NCI-H510A treated with DMSO at 0.1 percent for 48 hours (cell line): ENCODE data around the gene MORC3.
A peak's percentile ranks its signal among the peaks of the same experiment; 100 is the strongest.
"Not testable (repeated sequence)": the region's sequence is repeated elsewhere in the genome, so short reads cannot be mapped to it uniquely, and the experiment has no call there.

Source experiments
- DNase-seq: peaks from one replicate; lab custom pipeline; 2025; lab: John Stamatoyannopoulos, UW

Gene MORC3

DNA sequence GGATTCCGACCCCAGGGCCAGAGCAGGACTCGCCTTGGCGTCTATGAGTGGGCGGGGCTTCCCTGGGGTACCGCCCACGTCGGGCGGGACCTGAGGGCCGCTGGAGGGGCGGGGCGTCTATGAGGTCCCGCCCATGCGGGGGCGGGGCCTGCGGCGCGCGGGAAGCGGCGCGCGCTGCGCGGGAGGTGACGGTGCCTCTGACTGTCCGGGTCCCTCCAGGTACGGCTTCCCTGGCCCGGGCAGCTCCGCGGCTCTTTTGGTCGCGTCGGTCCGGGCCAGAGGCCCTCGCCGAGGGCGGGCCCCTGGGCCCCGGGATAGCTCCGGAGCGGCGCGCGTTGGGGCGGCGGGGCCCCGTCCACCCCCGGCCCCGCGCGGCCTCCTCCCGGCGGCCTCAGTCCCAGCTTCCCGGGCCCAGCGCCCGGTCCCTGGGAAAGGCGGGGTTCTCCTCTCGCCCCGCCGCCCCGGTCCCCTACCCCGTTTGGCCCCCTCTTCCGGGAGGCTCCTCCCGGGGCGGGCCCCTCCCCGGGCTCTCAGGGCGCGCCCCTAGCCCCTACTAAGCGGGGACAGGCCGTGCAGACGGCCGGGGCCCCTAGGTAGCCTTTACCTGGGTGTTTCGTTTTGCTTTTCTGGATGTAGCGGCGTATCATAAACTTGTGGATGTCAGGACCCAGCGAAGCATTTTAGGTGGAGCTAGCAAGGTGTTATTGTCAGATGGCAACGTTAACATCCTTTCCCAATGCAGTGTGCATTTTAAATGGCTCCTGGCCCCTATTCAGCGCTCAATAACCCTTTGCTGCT, 65.4 kb downstream of the MORC3 start, which contains the start of gene CHAF1B:
CHAF1B (plus strand) TSS at position 160 of the 798 bp plus-strand sequence. CDS start 745 bp downstream, outside the sequence.
- DNase-seq: peak; percentile 35

DNA sequence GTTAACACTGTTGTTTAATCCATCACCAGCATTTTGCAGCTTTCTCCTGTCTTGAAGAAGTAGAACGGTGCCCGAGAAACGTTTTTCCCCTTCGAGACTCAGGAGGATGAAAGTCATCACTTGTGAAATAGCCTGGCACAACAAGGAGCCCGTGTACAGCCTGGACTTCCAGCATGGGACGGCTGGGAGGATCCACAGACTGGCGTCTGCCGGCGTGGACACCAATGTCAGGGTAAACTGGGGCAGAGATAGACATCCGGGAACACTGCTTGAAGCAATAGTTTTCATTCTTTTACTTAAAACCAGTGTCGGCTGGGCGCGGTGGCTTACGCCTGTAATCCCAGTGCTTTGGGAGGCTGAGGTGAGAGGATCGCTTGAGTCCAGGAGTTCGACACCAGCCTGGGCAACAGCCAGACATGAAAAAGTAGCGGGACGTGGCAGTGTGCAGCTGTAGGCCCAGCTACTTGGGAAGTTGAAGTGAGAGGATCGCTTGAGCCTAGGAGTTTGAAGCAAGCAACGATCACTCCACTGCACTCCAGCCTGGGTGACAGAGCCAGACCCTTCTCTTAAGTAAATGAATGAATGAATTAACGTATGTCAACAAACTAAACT, 66.1 kb downstream of the MORC3 start:
- no peak for DNase-seq

DNA sequence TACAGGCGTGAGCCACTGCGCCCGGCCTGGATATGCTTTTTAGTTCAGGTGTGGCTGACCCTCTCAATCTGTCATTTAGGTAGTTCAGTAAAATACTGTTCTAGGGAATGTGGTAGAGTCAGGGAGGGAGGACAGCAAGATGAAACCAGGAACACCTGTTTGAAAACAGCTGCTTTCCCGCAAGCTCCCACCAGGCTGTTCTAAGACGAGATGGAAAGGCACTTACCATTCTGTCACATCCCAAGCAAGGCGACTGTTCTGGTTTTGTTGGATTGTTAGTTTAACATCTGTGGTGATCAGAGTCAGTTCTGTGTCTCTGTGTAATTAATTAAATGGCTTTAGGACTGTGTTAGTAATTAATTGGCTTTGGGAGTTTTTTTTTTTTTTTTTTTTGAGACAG, 68.1 kb downstream of the MORC3 start:
- DNase-seq: no peak

DNA sequence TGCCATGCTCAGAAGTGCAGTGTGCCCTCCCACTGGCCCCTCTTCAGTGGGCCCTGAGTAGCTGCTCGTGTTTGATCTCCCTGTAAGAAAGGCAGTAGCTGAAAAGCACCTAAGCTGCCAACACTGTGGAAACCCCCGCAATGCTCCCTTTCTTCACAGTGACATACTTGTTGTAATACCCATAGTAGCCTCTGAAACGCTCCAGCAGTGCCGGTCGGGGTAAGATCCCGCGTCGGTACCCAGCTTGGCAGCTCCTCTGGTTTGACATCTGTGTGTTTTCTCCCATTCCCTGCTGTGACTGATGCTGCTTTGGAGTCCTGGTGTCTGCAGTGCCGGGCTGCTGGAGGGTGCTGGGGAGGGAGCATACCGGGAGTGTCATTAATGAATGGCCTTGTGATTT, 68.8 kb downstream of the MORC3 start:
- DNase-seq: no peak

DNA sequence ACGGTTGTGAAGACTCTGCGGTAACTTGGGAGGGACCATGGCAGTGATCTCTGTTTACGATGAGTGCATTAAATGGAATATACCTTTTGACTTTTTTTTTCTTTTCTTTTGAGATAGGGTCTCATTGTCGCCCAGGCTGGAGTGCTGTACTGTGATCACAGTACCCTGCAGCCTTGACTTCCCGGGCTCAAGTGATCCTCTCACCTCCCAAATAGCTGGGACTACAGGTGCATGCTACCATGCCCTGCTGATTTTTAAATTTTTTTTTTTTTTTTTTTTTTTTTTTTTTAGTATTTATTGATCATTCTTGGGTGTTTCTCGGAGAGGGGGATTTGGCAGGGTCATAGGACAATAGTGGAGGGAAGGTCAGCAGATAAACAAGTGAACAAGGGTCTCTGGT, 71.7 kb downstream of the MORC3 start:
- not testable (repeated sequence) for DNase-seq

DNA sequence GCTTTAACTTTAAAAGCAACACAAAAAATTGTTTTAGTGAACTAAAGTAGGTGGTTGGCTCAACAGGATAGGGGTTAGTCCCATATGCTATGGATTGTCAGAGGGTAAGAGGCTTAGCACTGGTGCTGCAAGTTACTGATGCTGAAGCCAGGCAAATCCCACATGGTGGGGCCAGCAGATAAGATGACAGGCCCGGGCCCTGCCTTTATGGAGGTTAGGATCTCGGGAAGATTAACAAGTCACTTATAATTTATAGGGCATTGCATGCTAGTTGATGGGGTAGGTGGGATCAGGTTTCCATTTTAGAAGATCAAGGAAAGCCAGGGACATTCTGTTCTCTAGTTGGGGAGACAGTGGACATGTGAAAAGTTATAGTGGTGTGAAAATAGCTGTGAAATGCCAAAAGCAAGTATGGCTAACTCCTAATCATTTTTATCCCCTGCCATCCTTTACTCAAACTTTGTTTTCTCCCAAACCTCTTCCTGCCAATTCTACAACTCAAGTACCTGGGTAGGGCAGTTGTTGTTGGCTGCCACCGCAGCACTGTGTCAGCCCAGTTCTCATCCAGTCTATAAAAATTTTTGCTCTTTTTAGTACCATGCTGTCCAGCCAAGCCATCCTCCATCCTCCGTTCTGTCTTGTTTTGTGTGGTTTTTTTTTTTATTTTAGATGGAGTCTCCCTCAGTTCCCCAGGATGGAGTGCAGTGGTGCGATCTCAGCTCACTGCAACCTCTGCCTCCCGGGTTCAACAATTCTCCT, 75.5 kb downstream of the MORC3 start:
- DNase-seq: no peak

DNA sequence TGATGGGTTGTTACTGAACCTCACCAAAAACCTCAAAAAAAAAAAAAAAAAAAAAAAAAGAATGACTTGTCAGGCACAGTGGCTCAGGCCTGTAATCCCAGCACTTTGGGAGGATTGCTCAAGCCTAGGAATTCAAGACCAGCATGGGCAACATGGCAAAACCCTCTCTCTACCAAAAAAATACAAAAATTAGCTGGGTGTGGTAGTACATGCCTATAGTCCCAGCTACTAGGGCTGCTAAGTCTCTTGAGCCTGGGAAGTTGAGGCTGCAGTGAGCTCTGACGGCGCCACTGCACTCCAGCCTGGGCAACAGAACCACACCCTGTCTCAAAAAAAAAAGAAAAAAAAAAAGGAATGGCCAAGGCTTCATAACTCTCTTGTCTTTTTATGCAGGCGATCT, 76.3 kb downstream of the MORC3 start:
- DNase-seq: no peak

DNA sequence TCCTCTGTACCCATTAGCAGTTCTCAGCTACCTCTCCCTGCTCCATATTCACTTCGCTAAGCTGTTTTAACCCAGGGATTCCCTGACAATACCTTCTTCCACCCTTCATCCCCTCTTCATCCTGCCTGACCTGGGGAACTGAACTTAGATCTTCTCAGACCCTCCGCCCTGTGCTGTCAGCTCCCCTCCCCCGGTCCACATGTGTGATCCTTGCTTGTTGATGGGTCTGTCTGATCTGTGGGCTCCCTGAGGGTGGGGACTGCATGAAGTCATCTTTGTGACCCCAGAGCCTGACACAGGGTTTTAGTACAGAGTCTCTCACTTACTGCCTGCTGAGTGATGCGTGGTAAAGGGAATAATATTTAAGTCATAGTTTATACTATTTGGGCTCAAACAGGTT, 77.0 kb downstream of the MORC3 start:
- DNase-seq: no peak

DNA sequence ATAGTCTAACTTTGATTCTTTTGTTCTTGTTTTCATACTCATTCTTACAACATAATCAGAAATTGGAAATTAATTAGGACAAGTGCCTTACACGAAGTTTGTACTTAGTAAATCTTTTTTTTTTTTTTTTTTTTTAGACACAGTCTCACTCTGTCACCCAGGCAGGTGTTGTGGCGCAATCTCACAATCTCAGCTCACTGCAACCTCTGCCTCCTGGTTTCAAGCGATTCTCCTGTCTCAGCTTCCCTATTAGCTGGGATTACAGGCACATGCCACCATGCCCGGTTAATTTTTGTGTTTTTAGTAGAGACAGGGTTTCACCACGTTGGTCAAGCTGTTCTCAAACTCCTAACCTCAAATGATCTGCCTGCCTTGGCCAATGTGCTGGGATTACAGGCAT, 77.6 kb downstream of the MORC3 start:
- no peak for DNase-seq

DNA sequence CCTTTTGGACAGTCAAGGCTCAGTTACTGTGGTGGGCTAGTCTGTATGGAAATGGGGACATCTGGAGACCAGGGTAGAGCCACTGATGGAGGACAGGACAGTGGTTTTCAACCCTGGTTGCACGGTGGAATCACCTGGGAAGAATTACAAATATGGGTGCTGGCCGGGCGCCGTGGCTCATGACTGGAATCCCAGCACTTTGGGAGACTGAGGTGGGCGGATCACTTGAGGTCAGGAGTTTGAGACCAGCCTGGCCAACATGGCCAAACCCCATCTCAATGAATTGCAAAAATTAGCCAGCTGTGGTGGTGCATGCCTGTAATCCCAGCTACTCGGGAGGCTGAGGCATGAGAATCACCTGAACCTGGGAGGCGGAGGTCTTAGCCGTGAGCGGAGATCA, 79.7 kb downstream of the MORC3 start:
- DNase-seq: not testable (repeated sequence)

DNA sequence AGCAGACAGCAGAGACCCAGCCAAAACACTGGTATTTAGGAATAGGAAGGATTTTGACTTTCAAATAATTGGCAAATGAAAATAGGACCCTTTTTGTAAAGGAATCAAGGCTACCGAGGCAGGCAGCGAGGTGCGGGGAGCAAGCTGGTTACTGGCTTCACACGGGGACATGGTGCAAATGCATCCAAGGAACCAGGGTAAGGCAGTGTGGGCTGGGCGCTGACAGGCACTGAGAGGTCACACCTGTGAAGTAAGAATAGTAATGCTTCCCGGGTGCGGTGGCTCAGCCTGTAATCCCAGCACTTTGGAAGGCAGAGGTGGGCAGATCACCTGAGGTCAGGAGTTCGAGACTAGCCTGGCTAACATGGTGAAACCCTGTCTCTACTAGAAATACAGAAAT, 80.7 kb downstream of the MORC3 start:
- no peak for DNase-seq

DNA sequence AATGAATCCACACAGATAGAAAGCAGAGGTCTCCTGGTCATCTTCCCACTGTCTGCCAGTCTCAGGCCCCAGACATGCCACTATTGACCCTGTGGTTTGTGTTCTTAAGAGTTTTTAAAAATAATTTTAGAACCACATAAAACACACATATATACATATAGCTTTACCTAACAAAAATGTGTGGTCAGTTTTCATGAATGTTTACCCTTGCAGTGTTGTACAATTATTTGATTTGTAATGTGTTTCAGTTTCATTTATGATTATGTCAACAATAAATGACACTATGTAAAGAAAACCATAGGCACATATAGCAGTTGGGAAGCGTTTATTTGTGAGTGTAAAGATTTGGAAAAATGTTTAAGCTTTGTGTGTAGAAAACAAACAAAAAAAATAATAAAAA, 82.3 kb downstream of the MORC3 start:
- no peak for DNase-seq

DNA sequence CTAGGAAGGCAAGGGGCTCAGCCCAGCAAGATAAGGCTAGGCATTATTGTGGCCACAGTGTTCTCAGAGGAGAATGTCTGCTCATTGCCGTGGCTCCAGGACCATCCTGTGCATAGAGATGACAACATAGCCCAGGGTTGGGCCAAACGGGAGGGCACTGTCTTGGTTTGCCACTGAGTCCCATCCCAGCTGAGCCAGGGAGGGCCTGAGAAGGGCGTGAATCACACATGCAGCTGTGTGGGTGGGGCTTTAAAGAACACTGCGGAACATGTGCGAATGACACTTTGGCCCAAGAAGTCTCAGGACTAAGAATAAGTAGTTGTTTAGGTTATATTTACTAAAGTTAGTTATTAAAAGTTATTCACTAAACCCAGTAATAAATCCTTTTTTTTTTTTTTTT, 83.7 kb downstream of the MORC3 start:
- no peak for DNase-seq

DNA sequence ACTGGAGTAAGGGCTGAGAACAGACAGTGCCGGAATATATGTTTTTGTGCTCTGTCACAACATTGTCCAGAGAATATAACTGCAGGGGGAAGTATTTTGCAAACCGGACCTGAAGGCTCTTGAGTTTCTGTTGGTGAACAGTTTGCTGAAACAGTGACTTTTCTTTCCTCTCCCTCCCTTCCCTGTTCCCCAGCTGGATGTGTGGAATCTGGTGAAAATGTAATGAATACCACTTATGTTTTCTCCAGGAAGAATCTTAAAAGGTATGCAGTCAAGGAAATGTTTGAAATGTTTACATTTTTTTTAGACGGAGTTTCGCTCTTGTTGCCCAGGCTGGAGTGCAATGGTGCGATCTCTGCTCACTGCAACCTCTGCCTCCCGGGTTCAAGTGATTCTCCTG, 88.6 kb downstream of the MORC3 start:
- DNase-seq: no peak

DNA sequence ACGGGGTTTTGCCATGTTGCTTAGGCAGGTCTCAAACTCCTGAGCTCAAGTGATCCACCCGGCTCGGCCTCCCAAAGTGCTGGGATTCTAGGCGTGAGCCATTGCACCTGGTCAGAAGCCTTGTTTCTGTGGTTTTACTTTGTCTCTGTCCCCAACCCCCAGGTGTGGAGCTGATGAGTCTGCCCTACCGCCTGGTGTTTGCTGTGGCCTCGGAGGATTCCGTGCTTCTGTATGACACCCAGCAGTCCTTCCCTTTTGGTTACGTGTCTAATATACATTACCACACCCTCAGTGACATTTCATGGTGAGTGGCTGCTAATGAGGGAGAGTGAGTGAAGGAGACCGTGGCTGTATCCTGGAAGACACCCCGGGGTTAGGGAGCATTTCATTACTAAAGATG, 91.3 kb downstream of the MORC3 start:
- DNase-seq: no peak

DNA sequence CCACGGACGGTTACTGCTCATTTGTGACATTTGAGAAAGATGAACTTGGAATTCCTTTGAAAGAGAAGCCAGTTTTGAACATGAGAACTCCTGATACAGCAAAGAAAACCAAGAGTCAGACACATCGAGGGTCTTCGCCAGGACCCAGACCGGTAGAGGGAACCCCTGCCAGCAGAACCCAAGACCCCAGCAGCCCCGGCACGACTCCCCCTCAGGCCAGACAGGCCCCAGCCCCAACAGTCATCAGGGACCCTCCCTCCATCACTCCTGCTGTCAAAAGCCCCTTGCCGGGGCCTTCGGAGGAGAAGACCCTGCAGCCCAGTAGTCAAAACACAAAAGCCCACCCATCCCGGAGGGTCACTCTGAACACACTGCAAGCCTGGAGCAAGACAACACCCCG, 92.9 kb downstream of the MORC3 start:
- DNase-seq: no peak

DNA sequence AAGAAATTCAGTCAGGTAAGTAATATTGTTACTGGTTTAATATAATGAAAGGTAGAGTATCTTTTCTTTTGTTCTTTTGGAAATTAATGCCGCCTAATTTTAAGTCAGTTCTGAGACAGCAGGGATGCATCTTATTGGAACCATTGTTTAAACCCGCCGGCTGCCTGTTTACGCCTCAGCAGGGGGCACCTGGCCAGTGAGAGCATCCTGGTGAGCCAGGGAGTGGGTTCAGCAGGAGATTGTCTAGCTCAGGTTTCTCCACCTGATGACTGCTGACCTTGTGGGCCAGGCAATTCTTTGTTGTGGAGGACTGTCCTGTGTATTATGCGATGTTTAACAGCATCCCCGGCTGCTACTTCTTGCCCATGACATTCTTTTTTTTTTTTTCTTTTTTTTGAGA, 95.4 kb downstream of the MORC3 start:
- no peak for DNase-seq

DNA sequence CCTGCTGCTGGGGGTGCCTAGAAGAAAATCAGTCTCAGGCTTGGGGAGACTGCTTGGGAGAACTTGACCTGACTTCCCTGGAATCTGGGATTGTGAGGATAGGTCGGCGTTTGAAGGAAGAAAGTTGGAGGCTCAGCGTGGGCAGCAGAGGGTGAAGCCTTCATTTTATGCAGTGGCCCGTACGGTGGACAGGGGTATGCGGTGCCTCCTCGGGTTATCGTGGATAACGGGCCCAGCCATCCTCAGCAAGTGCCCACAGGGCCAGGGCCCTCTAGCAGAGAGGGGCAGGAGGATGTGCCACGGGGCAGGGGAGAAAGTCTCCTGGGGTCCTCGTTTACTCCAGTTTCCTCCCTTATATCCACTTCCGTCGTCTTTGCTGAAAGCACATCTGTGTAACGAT, 99.2 kb downstream of the MORC3 start:
- no peak for DNase-seq

DNA sequence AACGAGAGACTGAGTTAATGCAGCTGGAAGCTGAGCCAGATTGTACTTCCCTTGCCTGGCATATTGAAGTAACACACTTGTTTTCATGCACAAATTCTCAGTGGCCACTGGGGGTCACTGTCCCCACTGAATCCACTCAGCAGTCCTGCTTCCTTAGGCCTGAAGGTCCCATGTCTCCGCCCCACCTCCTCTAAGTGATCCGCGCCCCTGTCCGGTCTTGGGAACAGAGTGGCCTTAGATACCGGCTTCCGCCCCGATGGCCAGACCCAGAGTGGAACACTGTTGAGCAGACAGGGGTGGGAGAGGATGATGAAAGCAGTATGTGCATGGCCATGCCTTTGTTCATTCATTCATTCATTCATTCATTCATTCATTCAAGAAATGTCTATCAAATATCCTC, 100.0 kb downstream of the MORC3 start:
- DNase-seq: peak; percentile 59

DNA sequence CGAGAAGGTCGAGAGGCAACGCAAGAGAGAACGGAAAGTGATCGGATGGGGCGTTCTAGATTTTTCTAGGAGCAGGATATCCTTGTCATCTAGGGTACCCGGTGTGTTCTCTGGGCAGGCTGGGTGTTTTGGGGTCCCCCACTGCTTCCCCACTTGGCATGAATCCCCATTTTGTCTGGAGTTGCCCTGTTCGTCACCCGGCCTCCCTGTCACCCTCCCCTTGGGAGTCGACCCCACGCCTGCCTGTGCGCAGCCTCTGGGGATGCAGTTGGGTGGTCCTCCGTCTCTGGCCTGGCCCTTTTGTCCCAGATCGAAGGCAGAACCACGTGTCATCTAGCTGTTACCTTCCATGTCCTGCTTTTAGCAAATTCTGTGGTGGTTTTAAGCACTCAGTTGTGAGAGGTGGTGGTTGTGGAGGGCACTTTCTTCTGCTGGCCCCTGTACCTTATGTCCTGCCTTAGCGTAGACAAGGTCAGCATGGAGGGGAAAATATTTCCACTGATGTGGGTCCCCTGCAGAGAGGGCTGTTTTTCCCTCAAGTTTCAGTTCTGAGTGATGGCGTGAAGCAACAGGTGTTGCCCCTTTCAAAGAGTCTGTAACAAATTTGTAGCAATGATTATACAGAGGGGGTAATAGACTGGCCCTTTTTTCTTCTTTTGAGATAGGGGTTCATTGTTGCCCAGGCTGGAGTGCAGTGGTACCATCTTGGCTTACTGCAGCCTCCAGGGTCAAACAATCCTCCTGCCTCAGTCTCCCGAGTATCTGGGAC, 100.8 kb downstream of the MORC3 start:
- no peak for DNase-seq

DNA sequence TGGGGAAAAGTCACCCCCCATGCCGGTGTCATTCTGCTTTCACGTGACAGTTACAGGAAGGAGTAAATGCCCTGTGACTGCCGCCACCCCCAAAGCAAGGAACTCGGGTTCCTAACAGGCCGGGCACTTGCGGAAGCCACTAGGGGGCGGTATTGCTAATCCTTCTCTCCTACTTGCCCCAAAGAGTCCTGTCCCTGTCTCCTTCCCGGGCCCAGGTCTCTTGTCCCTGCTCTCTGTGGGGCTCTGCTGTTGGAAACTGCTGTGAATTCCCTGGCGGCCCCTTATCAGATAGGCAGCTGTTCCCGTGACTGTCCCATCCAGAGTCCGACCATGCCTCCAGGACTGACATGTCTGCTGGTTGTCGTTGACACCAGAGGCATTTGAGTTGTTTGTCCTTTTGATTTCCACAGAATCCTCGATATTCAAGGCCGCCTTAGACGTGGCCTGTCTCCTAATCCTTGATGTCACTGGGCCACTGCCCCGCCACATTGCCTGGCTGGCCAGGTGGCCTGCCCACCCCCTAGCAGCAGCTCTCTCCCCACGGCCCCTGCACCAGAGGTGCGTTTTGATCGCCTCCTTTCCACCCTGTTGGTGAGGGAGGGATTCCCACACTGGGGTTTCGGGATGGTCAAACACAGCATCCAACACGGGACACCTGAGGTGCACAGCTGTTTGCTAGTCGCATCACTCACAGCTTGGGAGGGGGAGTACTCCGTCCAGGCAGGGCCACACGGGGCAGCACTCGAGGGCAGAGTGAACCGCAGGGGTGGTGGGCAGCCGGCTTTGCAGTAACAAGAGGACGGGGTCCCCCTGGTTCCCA, 102.5 kb downstream of the MORC3 start:
- DNase-seq: peak; percentile 14
